K562 (cell line): Measurements from ENCODE around the gene STAB1. TPM values are rescaled to one million over a fixed set of nuclear protein-coding genes. Genes with fewer than 3 reads are reported as not detected.

Experiments
- ARID3B ChIP-seq: fragments of 250-450 bp; sonication (Bioruptor Pico); IDR thresholded peaks from 2 replicates; pipeline ENCODE4 v1.4.0; 2020; ENCODE audit warnings: borderline replicate concordance
- ATF4 ChIP-seq: fragments of 450-650 bp; formaldehyde crosslinking; IDR thresholded peaks from 2 replicates; pipeline ENCODE4 v1.4.0; 2022; ENCODE audit warnings: mild to moderate bottlenecking, moderate library complexity
- CBX2 ChIP-seq: fragments of 200-600 bp; sonication (generic); IDR thresholded peaks from one replicate; pipeline ENCODE4 v1.6.1; 2012; ENCODE audit warnings: mild to moderate bottlenecking, low read length, inconsistent platforms; ENCODE audit not compliant: insufficient read depth, poor library complexity, severe bottlenecking
- GTF2A2 ChIP-seq: IDR thresholded peaks from 2 replicates; pipeline ENCODE4 v1.6.1; 2016; ENCODE audit warnings: mild to moderate bottlenecking, missing genetic modification characterization, missing compliant biosample characterization
- JUNB ChIP-seq: fragments of 450-650 bp; formaldehyde crosslinking; conservative IDR thresholded peaks from 2 replicates; pipeline ENCODE4 v1.4.0; 2020; ENCODE audit warnings: mild to moderate bottlenecking
- LARP7 ChIP-seq: fragments of 450-650 bp; IDR thresholded peaks from 2 replicates; pipeline ENCODE4 v1.6.1; 2016
- LCOR ChIP-seq: sonication (generic); formaldehyde crosslinking; IDR thresholded peaks from 2 replicates; pipeline ENCODE4 v1.8.0; 2022; ENCODE audit warnings: mild to moderate bottlenecking, missing genetic modification reagents
- MBD2 ChIP-seq: sonication (generic); IDR thresholded peaks from 2 replicates; pipeline ENCODE4 v1.6.1; 2016; ENCODE audit warnings: low read depth, borderline replicate concordance
- MEF2D ChIP-seq: conservative IDR thresholded peaks from 2 replicates; pipeline ENCODE4 v1.6.1; 2016; ENCODE audit warnings: low read depth, missing genetic modification characterization, missing compliant biosample characterization
- MYNN ChIP-seq, 2 experiments: sonication (generic); formaldehyde crosslinking in 1 of 2; IDR thresholded peaks; 2 replicates each; pipeline versions ENCODE4 v1.5.0 to v1.6.1; 2016 to 2020; ENCODE audit warnings: antibody characterized with exemption in 1 of 2, missing genetic modification reagents in 1 of 2
- NFIX ChIP-seq: fragments of 250-450 bp; sonication (Bioruptor Pico); IDR thresholded peaks from 2 replicates; pipeline ENCODE4 v1.4.0; 2020; ENCODE audit warnings: low read depth, mild to moderate bottlenecking, moderate library complexity
- NKRF ChIP-seq: fragments of 450-650 bp; IDR thresholded peaks from 2 replicates; pipeline ENCODE4 v1.6.1; 2016; ENCODE audit warnings: borderline replicate concordance
- PKNOX1 ChIP-seq: fragments of 450-650 bp; IDR thresholded peaks from 2 replicates; pipeline ENCODE4 v1.6.1; 2016
- TEAD2 ChIP-seq: fragments of 450-650 bp; IDR thresholded peaks from 2 replicates; pipeline ENCODE4 v1.6.1; 2016; ENCODE audit warnings: missing genetic modification characterization, control low read depth, missing compliant biosample characterization
- ZBTB12 ChIP-seq: fragments of 250-450 bp; sonication (Bioruptor Pico); IDR thresholded peaks from 2 replicates; pipeline ENCODE4 v1.4.0; 2020
- ZFX ChIP-seq: sonication (generic); formaldehyde crosslinking; IDR thresholded peaks from 2 replicates; pipeline ENCODE4 v1.8.0; 2022; ENCODE audit warnings: mild to moderate bottlenecking, missing genetic modification reagents, moderate library complexity
- ZNF143 ChIP-seq: sonication (generic); formaldehyde crosslinking; IDR thresholded peaks from 2 replicates; pipeline ENCODE4 v1.9.0; 2022; ENCODE audit warnings: mild to moderate bottlenecking, missing genetic modification reagents
- ZNF165 ChIP-seq: fragments of 250-450 bp; sonication (Bioruptor Pico); IDR thresholded peaks from 2 replicates; pipeline ENCODE4 v1.4.0; 2020; ENCODE audit warnings: borderline replicate concordance
- ZNF431 ChIP-seq: sonication (generic); formaldehyde crosslinking; IDR thresholded peaks from 2 replicates; pipeline ENCODE4 v1.8.0; 2022; ENCODE audit warnings: mild to moderate bottlenecking, missing genetic modification reagents
- polyA plus RNA-seq, 8 experiments: library from polyadenylated mRNA; depleted of rRNA in 4 of 8; stranded (reverse) in 5 of 8; unstranded in 3 of 8; fragments of >200 nt; fragmentation: Nextera tagmentation in 2 of 8; fragmentation: Illumina TruSeq in 1 of 8; extraction: Ambion mirVana in 2 of 8; extraction: Trizol in 1 of 8; gene quantifications; 2 replicates each; pipeline versions ENCODE4 v1.2.1 to v1.2.3, GENCODE V29; 2011 to 2014; ENCODE audit warnings: inconsistent platforms in 1 of 8, missing spikeins in 1 of 8
- total RNA-seq, 7 experiments: library from RNA; depleted of rRNA in 6 of 7; stranded (reverse); fragments of >200 nt in 6 of 7; fragmentation: Illumina TruSeq in 2 of 7; extraction: Trizol in 2 of 7; gene quantifications; 2 replicates each; pipeline versions ENCODE4 v1.2.1 to v1.2.3, GENCODE V29; 2011 to 2021; ENCODE audit warnings: low replicate concordance in 1 of 7

Gene STAB1
- total and polyA plus RNA-seq, 9 of the 15 experiments (the other 6 are each of a cell fraction or from before 2014, with no cell fraction given), result 0.20 to 3.9 (median 1.2) TPM

GRCh38 chr3:52536369-52537164 lies 41.4 kb downstream of the STAB1 start, which contains the start of gene UQCC5 (continued):
- TF ChIP-seq MEF2D (no peak), LCOR (CRISPR knock-in tag) (no peak), ZFX (peak; percentile 66), NKRF (0 out of 2 replicates have a peak, but pooled peaks have one; percentile 56), ARID3B (CRISPR knock-in tag) (no peak), JUNB (CRISPR knock-in tag) (no peak), GTF2A2 (no peak), LARP7 (no peak), PKNOX1 (peak; percentile 88), ATF4 (CRISPR knock-in tag) (no peak), NFIX (CRISPR knock-in tag) (no peak), ZBTB12 (CRISPR knock-in tag) (no peak), MBD2 (peak; percentile 71; the same call in 1 of the 2 replicates), ZNF165 (CRISPR knock-in tag) (no peak), CBX2 (no peak), ZNF143 (CRISPR knock-in tag) (no peak), MYNN (IDR thresholded peaks at IDR 0.05) (no peak; the same call in 1 of the 2 replicates), MYNN (CRISPR knock-in tag; IDR thresholded peaks at IDR 0.05) (no peak), TEAD2 (tag) (no peak), ZNF431 (CRISPR knock-in tag) (0 out of 2 replicates have a peak, but pooled peaks have one; percentile 13)
